Right lobe of liver (tissue), 6 donors: ENCODE data around the gene BRSK2. TPM values are rescaled to one million over a fixed set of nuclear protein-coding genes. Genes with fewer than 3 reads are reported as not detected.
"Not testable (repeated sequence)": the region's sequence is repeated elsewhere in the genome, so short reads cannot be mapped to it uniquely, and the experiment has no call there.

Source experiments
- ATAC-seq, 4 donors: fragments of 200-7000 bp; cut with Tn5 transposase; one replicate each; pipeline ENCODE4 v1.9.1; 2020; ENCODE audit warnings: mild to moderate bottlenecking in 4 of 4, moderate library complexity in 4 of 4
- DNase-seq, 3 donors: peaks; one replicate each; pipeline ENCODE4 v3.0.0-alpha.2; 2020
- H3K27ac ChIP-seq, 3 donors: fragments of 200-600 bp; one replicate each; pipeline ENCODE4 v1.8.0; 2022
- H3K27me3 ChIP-seq, 2 donors: fragments of 200-600 bp; one replicate each; pipeline ENCODE4 v1.8.0; 2022
- H3K36me3 ChIP-seq, 4 donors: fragments of 200-600 bp; sonication (generic) in 1 of 4; one replicate each; pipeline versions ENCODE4 v1.5.1 to v1.8.0; 2017 to 2022; ENCODE audit warnings: control low read depth in 1 of 4
- H3K4me1 ChIP-seq, 4 donors: fragments of 200-600 bp; sonication (generic) in 1 of 4; one replicate each; pipeline versions ENCODE4 v1.5.1 to v1.8.0; 2017 to 2022; ENCODE audit warnings: control low read depth in 1 of 4
- H3K4me3 ChIP-seq, 3 donors: fragments of 200-600 bp; one replicate each; pipeline ENCODE4 v1.8.0; 2022
- H3K9me3 ChIP-seq, 4 donors: fragments of 200-600 bp; sonication (generic) in 1 of 4; one replicate each; pipeline versions ENCODE4 v1.5.1 to v1.8.0; 2017 to 2022; ENCODE audit warnings: control low read depth in 1 of 4
- POLR2A ChIP-seq: fragments of 450-650 bp; IDR thresholded peaks from one replicate; pipeline ENCODE4 v1.6.1; 2017; ENCODE audit warnings: antibody characterized with exemption, mild to moderate bottlenecking
- WGBS: methylation state at CpG from one replicate; pipeline ENCODE4 v1.1.6; 2018; ENCODE audit warnings: low coverage, low lambda C conversion rate; ENCODE audit not compliant: insufficient coverage; ENCODE audit errors: missing lambda C conversion rate; 5-methylcytosine and 5-hydroxymethylcytosine counted together
- intact Hi-C, 2 donors: fragments of 100-400 bp; cut with DNase I; formaldehyde crosslinking; loops; one replicate each; pipeline versions ENCODE4 v1.11.2 to v1.14.1; 2022
- total RNA-seq, 6 experiments: library from RNA; depleted of rRNA in 2 of 6; stranded (reverse); fragments of >200 nt in 2 of 6; fragmentation: NEBNext Ultra II Directional in 3 of 6; extraction: Animal tissue kit (Norgen Biotek cat#: 25700) in 3 of 6; gene quantifications; one replicate each; pipeline versions ENCODE4 v1.1.0 to v1.2.4, GENCODE V29; 2016 to 2023
- TF ChIP-seq, protein P1 (sequence below), 4 donors: fragments of 200-600 bp in 3 of 4; fragments of 450-650 bp in 1 of 4; IDR thresholded peaks; one replicate each; pipeline versions ENCODE4 v1.5.1 to v1.8.0; 2016 to 2022; ENCODE audit warnings: antibody characterized with exemption in 4 of 4, mild to moderate bottlenecking in 2 of 4
- donor health status: DM: no; HTN: yes; CAD: no.
- donor health status: DM: no; HTN: no; CAD: no.
- donor health status: DM: no; HTN: no; CAD: no.
- donor health status: DM: no; HTN: yes; CAD: no.
- donor health status: DM: no; HTN: yes; CAD: no.

Gene BRSK2
- total RNA-seq, 6 experiments from 2014 or later: 0.12 to 0.49 TPM; not detected in 4

DNA sequence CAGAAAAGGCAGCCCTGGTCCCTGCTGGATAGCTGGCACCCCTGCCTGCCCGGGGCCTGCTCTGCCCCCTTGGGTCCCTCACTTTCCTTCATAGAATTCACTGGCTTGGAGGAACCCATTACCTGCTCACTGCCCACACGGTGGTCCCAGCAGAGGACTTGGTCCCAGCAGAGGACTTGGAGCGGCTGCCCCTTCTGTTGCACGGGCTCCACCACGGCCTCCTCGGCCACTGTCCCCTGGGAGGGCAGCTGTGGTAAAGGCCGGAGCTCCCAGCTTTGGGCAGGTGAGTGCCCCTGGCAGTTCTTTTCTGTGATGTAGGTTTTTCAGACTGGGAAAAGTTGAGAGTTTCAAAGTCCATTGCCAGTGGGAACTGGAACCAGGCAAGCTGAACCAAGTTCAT is 25.9 kb downstream of the BRSK2 start:
- Histone ChIP-seq H3K9me3 (peaks cover 0 to 4% (median 0%) of the 10 kb centered on the region in 4 donors), H3K27ac (no peak overlapping the region), H3K4me3 (no peak overlapping the region), H3K27me3 (no peaks in the 10 kb centered on the region), H3K4me1 (no peaks in the 10 kb centered on the region), H3K36me3 (no peaks in the 10 kb centered on the region)
- TF ChIP-seq POLR2A: no peak
- TF ChIP-seq, protein P1, sequence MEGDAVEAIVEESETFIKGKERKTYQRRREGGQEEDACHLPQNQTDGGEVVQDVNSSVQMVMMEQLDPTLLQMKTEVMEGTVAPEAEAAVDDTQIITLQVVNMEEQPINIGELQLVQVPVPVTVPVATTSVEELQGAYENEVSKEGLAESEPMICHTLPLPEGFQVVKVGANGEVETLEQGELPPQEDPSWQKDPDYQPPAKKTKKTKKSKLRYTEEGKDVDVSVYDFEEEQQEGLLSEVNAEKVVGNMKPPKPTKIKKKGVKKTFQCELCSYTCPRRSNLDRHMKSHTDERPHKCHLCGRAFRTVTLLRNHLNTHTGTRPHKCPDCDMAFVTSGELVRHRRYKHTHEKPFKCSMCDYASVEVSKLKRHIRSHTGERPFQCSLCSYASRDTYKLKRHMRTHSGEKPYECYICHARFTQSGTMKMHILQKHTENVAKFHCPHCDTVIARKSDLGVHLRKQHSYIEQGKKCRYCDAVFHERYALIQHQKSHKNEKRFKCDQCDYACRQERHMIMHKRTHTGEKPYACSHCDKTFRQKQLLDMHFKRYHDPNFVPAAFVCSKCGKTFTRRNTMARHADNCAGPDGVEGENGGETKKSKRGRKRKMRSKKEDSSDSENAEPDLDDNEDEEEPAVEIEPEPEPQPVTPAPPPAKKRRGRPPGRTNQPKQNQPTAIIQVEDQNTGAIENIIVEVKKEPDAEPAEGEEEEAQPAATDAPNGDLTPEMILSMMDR (IDR thresholded peaks at IDR 0.05): no peak
- 40% methylated on average over 1 of the region's 7 CpGs for WGBS
- intact Hi-C loops: no loop called here
- no peak for DNase-seq
- ATAC-seq: no peak

DNA sequence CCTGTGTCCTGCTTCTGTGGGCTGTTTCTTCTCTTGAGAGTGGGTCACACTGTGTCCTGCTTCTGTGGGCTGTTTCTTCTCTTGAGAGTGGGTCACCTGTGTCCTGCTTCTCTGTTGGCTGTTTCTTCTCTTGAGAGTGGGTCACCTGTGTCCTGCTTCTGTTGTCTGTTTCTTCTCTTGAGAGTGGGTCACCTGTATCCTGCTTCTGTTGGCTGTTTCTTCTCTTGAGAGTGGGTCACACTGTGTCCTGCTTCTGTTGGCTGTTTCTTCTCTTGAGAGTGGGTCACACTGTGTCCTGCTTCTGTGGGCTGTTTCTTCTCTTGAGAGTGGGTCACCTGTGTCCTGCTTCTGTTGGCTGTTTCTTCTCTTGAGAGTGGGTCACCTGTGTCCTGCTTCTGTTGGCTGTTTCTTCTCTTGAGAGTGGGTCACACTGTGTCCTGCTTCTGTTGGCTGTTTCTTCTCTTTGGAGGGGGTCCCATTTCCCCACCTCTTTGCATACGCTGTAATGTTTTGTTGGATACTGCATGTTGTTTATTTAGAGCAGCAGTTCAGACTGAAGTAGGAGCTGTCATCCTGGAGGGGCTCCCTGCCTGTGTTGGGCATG is 28.6 kb downstream of the BRSK2 start:
- H3K4me3 ChIP-seq, ATAC-seq, H3K36me3 ChIP-seq, intact Hi-C loops, H3K9me3 ChIP-seq, H3K27ac ChIP-seq, H3K27me3 ChIP-seq, DNase-seq, H3K4me1 ChIP-seq: not testable (repeated sequence)
- WGBS: 100% methylated on average over 1 of the region's 1 CpG

DNA sequence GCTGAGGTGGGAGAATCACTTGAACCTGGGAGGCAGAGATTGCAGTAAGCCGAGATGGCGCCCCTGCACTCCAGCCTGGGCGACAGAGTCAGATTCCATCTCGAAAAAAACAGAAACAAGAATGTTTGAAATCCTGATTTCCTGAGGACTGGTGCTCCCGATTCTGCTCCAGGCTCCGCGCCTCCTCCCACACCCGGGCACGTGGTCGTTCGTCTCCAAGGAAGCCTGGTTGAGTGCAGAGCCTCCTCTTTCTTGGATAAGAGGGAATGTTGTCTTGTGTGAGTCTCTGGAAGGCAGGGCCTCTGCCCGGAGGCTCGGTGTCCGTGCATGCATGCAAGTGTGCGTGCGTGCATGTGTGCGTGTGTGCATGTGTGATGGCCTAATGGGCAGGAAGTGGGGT is 30.1 kb downstream of the BRSK2 start:
- ATAC-seq (no peak), DNase-seq (no peak)
- intact Hi-C loops: no loop called here
- Histone ChIP-seq H3K9me3 (peaks cover 0 to 4% (median 0%) of the 10 kb centered on the region in 4 donors), H3K27me3 (no peaks in the 10 kb centered on the region), H3K27ac (no peak overlapping the region), H3K4me1 (no peaks in the 10 kb centered on the region), H3K36me3 (no peaks in the 10 kb centered on the region), H3K4me3 (no peak overlapping the region)
- WGBS: 94% methylated on average over 6 of the region's 17 CpGs
- no peak for TF ChIP-seq POLR2A
- TF ChIP-seq, protein P1 (IDR thresholded peaks at IDR 0.05): no peak

DNA sequence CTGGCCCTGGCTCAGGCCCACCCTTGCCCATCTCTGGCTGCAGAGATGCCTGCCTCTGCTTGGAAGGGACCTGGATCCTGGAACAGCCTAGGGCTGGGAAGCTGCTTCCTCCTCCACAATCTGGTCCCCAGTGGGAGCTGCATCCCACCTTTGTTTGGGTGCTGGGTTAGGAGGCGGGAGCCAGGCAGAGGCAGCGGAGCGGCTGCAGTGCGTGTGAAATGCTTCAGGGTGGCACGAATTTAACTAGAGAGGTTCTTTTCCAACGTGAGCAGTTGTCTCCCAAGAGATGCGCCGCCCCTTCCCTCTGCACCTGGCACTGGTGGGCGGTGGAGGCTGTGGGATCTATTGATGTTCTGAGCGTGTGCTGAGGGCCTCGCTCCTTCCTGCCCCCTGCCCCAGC is 31.6 kb downstream of the BRSK2 start:
- ATAC-seq (no peak), DNase-seq (no peak)
- Histone ChIP-seq H3K27ac (no peak overlapping the region), H3K27me3 (no peaks in the 10 kb centered on the region), H3K36me3 (no peaks in the 10 kb centered on the region), H3K9me3 (peaks cover 0 to 4% (median 0%) of the 10 kb centered on the region in 4 donors), H3K4me1 (no peaks in the 10 kb centered on the region), H3K4me3 (no peak overlapping the region)
- 20% methylated on average over 1 of the region's 11 CpGs for WGBS
- TF ChIP-seq, protein P1 (IDR thresholded peaks at IDR 0.05): no peak
- no peak for TF ChIP-seq POLR2A
- intact Hi-C loops: no loop called here

DNA sequence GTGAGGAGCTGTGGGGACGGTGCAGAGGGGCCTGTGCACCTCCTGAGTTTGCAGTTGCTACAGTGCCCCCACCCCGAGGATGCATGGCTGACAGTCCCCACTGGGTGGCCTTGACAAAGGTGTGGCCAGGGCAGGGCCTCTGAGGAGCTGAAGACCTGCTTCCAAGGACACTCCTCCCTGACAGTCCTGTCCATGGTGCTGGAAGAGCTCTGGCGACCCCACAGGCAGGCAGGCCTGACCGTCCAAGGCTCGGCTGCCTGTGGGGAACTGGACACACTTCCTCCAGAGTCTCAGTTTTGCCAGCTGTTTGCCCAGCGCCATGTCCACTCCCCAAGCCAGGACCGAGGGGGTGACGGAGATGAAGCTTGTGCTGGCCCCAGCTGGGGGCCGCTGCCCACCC is 32.7 kb downstream of the BRSK2 start:
- Histone ChIP-seq H3K27ac (no peak overlapping the region), H3K27me3 (no peaks in the 10 kb centered on the region), H3K4me3 (no peak overlapping the region), H3K4me1 (no peaks in the 10 kb centered on the region), H3K36me3 (no peaks in the 10 kb centered on the region), H3K9me3 (no peaks in the 10 kb centered on the region)
- TF ChIP-seq, protein P1 (IDR thresholded peaks at IDR 0.05): no peak
- no peak for TF ChIP-seq POLR2A
- intact Hi-C loops: no loop called here
- ATAC-seq: peak in 1 of 4 donors; percentile 27
- DNase-seq: no peak
- WGBS: no CpG with 5 or more reads among the region's 9 CpGs
